GM18505 (cell line): ENCODE data around the gene TFPI2.
A peak's percentile ranks its signal among the peaks of the same experiment; 100 is the strongest.
"Not testable (repeated sequence)": the region's sequence is repeated elsewhere in the genome, so short reads cannot be mapped to it uniquely, and the experiment has no call there.

Experiments
- ATAC-seq: cut with Tn5 transposase; IDR thresholded peaks from one replicate; pipeline ENCODE4 v1.9.1; 2021; ENCODE audit not compliant: unreplicated experiment
- POLR2A ChIP-seq: IDR thresholded peaks from 4 replicates; pipeline ENCODE4 v1.6.1; 2011; ENCODE audit warnings: borderline replicate concordance; ENCODE audit not compliant: insufficient read depth, insufficient read length; ENCODE audit errors: extremely low read depth

TFPI2 gene

DNA sequence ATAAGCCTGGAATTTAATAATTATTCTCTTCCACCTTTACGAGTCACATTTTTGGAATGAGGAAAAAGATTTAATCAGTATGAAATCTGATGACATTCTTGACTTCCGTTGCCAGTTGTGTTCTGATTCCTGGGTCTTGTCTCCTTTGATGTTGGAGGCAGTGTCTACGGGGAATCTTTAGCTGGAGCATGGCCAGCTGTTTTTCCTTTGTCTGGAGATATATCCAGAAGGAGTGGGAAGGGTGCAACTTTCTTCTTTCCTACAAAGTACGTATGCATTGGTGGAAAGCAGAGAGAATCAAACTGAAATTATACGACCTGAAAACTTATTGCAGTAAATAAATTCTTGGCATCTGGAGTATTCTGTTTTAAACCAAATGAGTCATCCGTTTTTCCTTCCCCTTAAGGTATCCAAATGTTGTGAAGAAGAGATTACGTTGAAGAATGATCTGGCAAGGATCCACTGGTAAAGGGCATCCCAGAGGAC is 24.1 kb upstream of the TFPI2 start:
- no peak for TF ChIP-seq POLR2A
- ATAC-seq: no peak

DNA sequence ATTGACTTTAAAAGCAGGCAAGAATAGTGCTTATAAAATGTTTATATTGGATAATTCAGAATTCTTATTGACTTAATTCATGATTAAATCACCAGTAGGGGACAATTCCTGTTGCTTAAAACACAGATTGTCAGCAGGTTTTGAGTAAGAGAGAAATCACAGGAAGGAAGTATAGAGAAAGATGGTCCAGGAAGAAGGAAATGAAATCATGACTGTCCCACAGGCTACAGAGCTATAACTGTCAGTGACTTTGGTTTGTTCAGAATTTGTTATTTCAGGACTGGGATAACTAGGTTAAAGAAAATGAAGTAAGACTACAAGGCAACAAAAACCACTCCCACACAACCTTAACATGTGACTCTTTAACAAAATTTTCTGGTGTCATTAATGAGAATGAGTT is 22.6 kb upstream of the TFPI2 start:
- no peak for ATAC-seq
- no peak for TF ChIP-seq POLR2A

GRCh38 chr7:93911661-93912060 is 21.1 kb upstream of the TFPI2 start:
- ATAC-seq: not testable (repeated sequence)

GRCh38 chr7:93911242-93911641 is 20.7 kb upstream of the TFPI2 start:
- not testable (repeated sequence) for ATAC-seq

DNA sequence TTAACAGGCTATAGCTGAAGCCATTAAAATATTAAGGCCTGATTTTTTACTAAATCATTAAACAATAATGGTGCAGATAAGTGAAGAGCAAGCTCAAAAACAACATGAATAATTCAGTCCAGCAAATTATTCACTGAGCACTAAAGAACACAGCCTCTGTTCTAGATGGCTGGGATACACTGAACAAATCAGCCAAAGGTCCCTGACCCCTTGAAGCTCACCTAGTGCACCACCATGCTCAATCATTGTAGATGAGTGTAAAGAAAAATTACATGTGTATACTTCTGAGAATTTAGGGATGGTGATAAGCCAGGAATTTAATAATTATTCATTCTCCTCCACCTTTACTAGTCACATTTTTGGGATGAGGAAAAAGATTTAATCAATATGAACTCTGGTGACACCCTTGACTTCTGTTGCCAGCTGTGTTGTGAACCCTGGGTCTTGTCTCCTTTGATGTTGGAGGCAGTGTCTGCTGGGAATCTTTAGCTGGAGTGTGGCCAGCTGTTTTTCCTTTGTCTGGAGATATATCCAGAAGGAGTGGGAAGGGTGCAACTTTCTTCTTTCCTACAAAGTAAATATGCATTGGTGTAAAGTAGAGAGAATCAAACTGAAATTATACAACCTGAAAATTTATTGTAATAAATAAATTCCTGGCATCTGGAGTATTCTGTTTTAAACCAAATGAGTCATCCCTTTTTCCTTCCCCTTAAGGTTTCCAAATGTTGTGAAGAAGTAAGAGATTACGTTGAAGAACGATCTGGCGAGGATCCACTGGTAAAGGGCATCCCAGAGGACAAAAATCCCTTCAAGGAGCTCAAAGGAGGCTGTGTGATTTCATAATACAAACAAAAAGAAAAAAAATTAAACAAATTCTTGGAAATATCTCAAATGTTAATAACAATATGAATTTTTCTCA is 19.8 kb upstream of the TFPI2 start:
- no peak for ATAC-seq

GRCh38 chr7:93906267-93906666 is 15.7 kb upstream of the TFPI2 start, which contains the start of gene GNGT1:
Gene GNGT1, plus strand, starts transcription at chr7:93906567. Its CDS starts 180 bp downstream, at chr7:93906747.
- ATAC-seq: no peak
- TF ChIP-seq POLR2A: no peak

More for the DNA sequence above, 19.8 kb upstream of the TFPI2 start:
- TF ChIP-seq POLR2A: no peak

DNA sequence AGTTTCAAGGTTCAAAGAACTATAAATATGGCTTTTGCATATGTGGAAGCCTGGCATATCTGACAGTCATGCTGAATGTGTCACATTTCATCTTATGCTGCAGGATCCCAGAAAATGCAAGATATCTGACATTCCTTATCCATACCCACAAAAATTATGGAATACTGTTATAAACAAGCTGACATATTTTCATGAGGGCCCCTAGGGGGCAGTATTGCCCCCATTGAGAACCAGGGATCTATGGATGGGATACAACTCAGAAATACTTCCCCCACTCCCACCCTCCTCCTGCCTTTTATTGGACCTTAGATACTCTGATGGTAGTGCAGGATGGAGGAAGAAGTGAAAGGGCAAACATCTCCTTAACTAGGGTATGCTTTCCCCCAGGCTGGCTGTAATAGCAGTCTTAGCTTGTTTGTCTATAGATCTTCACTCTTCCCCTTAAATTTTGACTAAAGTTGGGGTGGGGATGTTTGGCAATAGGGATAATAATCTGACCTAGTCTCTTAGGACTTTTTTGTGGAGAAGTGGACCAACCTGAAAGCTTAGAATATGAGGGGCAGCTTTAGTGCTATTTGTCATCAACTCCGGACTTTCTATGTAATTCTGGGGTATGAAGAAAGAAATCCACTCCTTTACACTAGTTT is 12.3 kb upstream of the TFPI2 start:
- no peak for TF ChIP-seq POLR2A
- ATAC-seq: no peak

GRCh38 chr7:93897680-93898079 is 7.1 kb upstream of the TFPI2 start:
- TF ChIP-seq POLR2A: no peak
- ATAC-seq: no peak

- ATAC-seq: no peak
- no peak for TF ChIP-seq POLR2A
Measured at GRCh38 chr7:93895859-93896600, 5.5 kb upstream of the TFPI2 start.

DNA sequence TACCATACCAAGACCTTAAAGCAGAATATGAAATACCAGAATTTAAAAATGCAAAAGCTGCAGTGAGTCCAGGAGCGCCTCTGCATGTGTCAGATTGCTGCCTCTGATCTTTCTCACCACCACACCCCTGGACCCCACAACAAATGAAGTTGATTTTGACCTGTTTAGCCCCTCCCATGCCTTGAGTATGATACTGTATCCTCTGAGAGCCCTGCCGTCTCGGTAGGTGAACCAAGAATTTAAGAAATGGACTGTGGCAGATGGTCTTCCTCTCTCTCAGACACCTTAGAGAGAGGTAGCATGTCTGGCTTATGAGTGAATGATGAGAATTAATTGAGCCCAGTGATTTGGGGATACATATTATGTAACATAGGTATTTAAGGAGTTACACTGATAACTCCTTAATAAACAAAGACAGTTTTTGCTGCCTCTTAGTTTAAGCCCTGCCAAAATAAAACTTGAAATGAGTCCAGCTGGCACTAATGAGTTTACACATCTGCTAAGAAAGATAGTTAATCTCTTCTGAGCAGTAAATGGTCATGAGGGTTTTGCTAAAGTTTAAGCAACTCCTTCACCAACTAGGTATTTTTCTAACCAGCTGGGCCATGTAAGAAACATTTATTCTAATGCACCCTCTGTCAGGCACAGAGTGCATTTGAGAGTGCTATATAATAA is 4.5 kb upstream of the TFPI2 start:
- ATAC-seq: no peak
- no peak for TF ChIP-seq POLR2A

DNA sequence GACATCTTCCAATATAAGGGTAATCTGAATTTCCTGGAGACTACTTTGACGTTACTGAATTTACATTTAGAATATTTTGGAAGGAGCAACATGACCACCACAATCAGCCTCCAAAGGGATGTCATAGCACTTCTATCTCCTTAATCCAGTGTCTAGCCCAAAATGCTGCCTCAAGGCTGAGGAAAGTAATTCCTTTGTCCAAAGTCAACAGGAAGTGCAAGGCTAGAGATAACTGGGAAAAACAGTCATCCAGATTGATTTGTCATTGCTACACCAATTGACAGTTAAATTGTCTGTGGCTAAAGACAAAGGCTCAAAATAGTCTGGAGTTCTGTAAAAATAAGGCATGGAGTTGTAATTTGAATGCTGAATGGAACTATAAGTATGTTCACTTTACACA is 3.9 kb upstream of the TFPI2 start:
- no peak for TF ChIP-seq POLR2A
- ATAC-seq: no peak

DNA sequence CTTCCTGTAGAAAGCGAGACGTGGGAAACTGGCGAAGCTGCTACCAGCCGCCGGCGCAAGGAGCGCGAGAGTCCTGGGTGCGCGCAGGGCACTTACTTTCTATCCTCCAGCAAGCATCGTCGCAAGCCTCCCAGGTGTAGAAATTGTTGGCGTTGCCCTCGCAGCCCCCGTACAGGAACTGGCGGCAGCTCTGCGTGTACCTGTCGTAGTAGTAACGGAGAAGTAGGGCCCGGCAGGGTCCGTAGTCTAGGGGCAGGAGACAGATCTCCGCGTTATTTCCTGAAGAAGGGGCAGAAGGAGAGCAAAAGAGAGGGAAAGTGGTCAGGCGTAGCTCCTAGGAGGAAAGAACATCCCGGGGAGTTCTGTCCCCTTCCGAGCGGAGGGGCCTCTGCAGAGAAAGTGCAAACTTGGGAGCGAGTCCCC is 501 bp downstream of the TFPI2 start:
- ATAC-seq: peak; percentile 75
- TF ChIP-seq POLR2A: no peak

DNA sequence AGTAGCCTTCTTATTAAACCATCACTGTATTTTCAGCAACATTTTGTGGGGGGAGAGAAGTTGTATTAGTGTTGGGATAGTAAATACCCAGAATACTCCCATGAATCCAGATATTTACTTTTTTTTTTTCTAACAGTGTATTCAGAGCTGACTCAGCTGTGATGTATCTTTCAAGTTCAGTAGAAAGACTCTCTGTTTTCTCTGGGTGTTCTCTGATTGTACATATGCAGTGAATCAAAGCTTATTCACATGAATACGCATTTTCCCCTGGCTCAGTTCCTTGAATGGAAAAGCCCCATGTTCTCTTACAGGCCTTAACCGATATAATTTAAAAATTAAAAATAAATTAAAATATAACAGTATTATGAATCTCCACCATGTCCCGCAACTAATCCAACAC is 1.3 kb downstream of the TFPI2 start:
- TF ChIP-seq POLR2A: no peak
- ATAC-seq: no peak

DNA sequence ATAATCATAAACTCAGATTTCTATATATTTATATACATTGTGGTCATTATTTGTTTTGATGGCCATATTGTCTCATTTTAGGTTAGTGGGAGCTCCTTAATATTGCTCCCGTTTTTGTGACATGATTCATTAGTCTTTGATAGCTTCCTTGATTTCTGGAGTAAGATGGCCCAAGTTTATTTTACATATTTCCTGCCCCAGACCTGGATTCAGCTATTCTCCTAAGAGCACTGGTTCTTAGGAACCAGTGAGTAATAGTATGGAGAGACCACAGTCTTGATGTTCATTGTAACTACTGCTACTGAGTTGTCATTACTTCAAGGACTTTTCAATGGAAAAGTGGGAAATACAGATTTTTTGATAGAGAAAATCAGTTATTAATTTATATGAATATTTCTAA is 6.0 kb downstream of the TFPI2 start:
- TF ChIP-seq POLR2A: no peak
- no peak for ATAC-seq

DNA sequence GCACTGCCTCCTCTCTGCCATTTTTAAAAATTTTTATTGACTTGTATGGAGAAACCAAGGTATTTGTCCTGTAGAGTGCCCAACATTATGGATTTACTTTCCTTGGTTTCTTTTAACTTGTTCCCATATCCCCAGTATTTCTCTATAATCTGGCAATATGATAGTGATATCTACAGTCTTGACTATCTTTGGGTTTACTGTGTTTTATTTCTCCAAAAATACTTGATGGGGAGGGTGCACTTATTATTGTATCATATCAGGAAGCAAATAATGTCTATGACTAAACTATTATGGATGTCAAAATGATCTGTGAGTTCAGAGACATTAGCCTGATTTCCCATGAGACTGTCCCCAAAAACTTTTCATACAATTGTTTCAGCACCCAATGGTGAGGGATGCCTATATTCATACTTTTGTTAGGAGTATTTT is 6.6 kb downstream of the TFPI2 start:
- TF ChIP-seq POLR2A: no peak
- ATAC-seq: no peak
